Fibroblast of lung (primary cell): ENCODE measurements around the gene TNRC6C.

ENCODE experiments used
- EZH2 ChIP-seq: IDR thresholded peaks from 2 replicates; pipeline ENCODE4 v1.5.1; 2012; ENCODE audit warnings: low read length, control low read depth, mild to moderate bottlenecking; ENCODE audit errors: missing control alignments
- TF ChIP-seq, protein P1 (sequence below), 2 donors: IDR thresholded peaks in 1 of 2; conservative IDR thresholded peaks in 1 of 2; 1 replicate in 1 of 2; 2 replicates in 1 of 2; pipeline ENCODE4 v1.5.1; 2011 to 2012; ENCODE audit warnings: low read length in 2 of 2, control low read depth in 1 of 2, inconsistent platforms in 1 of 2, low read depth in 1 of 2, mild to moderate bottlenecking in 1 of 2

DNA sequence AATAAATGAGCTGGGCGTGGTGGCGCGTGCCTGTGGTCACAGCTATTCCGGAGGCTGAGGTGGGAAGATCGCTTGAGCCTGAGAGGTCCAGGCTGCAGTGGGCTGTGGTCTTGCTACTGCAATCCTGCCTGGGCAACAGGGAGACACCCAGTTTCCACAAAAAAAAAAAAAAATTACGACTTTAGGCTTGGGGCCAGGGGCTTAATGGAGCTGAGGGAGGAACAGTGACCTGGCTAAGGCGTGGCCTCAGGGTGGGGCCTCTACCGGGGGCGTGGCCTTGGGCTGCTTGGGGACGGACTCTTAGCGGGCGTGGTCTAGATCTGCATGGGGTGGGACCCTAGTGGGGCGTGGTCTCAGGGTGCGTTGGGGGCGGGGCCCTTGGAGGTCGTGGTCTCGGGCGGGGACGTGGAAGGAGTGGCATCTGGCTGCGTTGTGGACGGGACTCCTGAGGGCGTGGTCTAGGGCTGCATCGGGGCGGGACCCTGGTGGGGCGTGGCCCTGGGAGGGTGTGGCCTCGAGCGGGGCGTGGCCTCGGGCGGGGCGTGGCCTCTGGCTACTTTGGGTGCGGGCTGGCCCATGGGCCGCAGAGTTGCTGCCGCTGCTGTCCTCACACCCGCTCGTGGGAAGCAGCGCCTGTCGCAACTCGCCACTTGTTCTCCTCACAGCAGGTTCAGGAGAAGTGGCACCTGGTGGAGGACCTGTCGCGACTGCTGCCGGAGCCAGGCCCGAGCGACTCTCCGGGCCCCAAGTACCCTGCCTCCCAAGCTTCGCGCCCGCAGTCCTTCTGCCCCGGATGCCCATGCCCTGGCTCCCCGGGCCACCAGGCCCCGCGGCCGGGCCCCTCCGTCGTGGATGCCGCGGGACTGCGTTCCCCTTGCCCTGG lies 181.9 kb downstream of the TNRC6C start:
- no peak for TF ChIP-seq EZH2
- TF ChIP-seq, protein P1, sequence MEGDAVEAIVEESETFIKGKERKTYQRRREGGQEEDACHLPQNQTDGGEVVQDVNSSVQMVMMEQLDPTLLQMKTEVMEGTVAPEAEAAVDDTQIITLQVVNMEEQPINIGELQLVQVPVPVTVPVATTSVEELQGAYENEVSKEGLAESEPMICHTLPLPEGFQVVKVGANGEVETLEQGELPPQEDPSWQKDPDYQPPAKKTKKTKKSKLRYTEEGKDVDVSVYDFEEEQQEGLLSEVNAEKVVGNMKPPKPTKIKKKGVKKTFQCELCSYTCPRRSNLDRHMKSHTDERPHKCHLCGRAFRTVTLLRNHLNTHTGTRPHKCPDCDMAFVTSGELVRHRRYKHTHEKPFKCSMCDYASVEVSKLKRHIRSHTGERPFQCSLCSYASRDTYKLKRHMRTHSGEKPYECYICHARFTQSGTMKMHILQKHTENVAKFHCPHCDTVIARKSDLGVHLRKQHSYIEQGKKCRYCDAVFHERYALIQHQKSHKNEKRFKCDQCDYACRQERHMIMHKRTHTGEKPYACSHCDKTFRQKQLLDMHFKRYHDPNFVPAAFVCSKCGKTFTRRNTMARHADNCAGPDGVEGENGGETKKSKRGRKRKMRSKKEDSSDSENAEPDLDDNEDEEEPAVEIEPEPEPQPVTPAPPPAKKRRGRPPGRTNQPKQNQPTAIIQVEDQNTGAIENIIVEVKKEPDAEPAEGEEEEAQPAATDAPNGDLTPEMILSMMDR (conservative IDR thresholded peaks at IDR 0.05 in 1 of 2, IDR thresholded peaks at IDR 0.05 in 1 of 2; ENCODE audit: low read depth in 1 of 2, low read length in 2 of 2): no peak
